Cardiac muscle cell (in vitro differentiated cells and primary cell): Measurements from ENCODE around the gene FRAS1. TPM values are rescaled to one million over a fixed set of nuclear protein-coding genes. Genes with fewer than 3 reads are reported as not detected.

ENCODE experiments used
- DNase-seq, 2 donors: peaks; one replicate each; pipeline versions ENCODE4 v3.0.0 to v3.0.0-alpha.2; 2010 to 2017; ENCODE audit warnings: low read depth in 1 of 2, low spot score in 1 of 2
- H3K27ac ChIP-seq: fragments of 200-600 bp; sonication (generic); 2 replicates; pipeline ENCODE4 v1.5.1; 2016
- H3K27me3 ChIP-seq: fragments of 200-600 bp; sonication (generic); 2 replicates; pipeline ENCODE4 v1.6.0; 2016; ENCODE audit warnings: control low read depth
- H3K36me3 ChIP-seq: fragments of 200-600 bp; sonication (generic); 2 replicates; pipeline ENCODE4 v1.5.1; 2016; ENCODE audit warnings: control low read depth
- H3K4me1 ChIP-seq: fragments of 200-600 bp; sonication (generic); 2 replicates; pipeline ENCODE4 v1.8.1; 2017; ENCODE audit warnings: low read depth, mild to moderate bottlenecking, mixed run types
- H3K4me3 ChIP-seq: fragments of 200-600 bp; sonication (generic); 2 replicates; pipeline ENCODE4 v1.5.1; 2016; ENCODE audit warnings: mild to moderate bottlenecking
- H3K9me3 ChIP-seq: fragments of 200-600 bp; sonication (generic); 2 replicates; pipeline ENCODE4 v1.5.1; 2017; ENCODE audit warnings: low read depth, mild to moderate bottlenecking, control low read depth
- polyA plus RNA-seq: library from polyadenylated mRNA; unstranded; fragments of >200 nt; fragmentation: Nextera tagmentation; extraction: Ambion mirVana; gene quantifications from 2 replicates; pipeline ENCODE4 v1.2.1, GENCODE V29; 2016
- total RNA-seq: library from RNA; depleted of rRNA; stranded (reverse); fragments of >200 nt; gene quantifications from 2 replicates; pipeline ENCODE4 v1.2.3, GENCODE V29; 2016
- TF ChIP-seq, protein P1 (sequence below): IDR thresholded peaks from 2 replicates; pipeline ENCODE4 v1.5.1; 2012; ENCODE audit warnings: low read depth, mild to moderate bottlenecking, low read length

FRAS1 gene
- total and polyA plus RNA-seq, 2 experiments from 2014 or later, result 4.4 to 20.4 TPM

- no peak overlapping the region for H3K27ac ChIP-seq
- H3K27me3 ChIP-seq, result no peaks in the 10 kb centered on the region
- H3K36me3 ChIP-seq, result no peaks in the 10 kb centered on the region
- H3K4me1 ChIP-seq, result no peaks in the 10 kb centered on the region
- DNase-seq, result no peak
- TF ChIP-seq, protein P1, sequence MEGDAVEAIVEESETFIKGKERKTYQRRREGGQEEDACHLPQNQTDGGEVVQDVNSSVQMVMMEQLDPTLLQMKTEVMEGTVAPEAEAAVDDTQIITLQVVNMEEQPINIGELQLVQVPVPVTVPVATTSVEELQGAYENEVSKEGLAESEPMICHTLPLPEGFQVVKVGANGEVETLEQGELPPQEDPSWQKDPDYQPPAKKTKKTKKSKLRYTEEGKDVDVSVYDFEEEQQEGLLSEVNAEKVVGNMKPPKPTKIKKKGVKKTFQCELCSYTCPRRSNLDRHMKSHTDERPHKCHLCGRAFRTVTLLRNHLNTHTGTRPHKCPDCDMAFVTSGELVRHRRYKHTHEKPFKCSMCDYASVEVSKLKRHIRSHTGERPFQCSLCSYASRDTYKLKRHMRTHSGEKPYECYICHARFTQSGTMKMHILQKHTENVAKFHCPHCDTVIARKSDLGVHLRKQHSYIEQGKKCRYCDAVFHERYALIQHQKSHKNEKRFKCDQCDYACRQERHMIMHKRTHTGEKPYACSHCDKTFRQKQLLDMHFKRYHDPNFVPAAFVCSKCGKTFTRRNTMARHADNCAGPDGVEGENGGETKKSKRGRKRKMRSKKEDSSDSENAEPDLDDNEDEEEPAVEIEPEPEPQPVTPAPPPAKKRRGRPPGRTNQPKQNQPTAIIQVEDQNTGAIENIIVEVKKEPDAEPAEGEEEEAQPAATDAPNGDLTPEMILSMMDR, result no peak
- no peak overlapping the region for H3K4me3 ChIP-seq
- H3K9me3 ChIP-seq, result no peaks in the 10 kb centered on the region
These were observed 127.5 kb downstream of the FRAS1 start for GRCh38 chr4:78184584-78184983.

DNA sequence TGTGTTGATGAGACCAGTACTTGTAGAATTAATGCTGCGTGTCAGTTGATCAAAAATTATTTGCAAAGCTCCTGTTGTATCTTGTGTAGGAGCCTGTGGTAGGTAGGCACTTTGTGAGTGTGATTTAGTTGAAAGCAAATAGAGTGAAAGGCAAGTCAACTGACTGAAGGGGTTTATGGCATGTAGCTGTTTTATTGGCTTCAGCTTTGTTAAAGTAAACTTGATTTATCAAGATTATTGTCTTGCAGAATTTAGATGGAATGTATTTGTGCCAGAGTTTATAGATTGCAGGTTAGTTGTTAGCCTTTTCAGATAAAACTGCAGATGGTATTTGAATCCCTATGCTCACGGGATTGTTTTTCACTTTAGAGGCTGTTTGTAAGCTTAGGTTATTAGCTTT, 128.0 kb downstream of the FRAS1 start:
- no peak overlapping the region for H3K27ac ChIP-seq
- TF ChIP-seq, protein P1, result no peak
- H3K4me1 ChIP-seq, result no peaks in the 10 kb centered on the region
- no peaks in the 10 kb centered on the region for H3K9me3 ChIP-seq
- H3K4me3 ChIP-seq, result no peak overlapping the region
- no peaks in the 10 kb centered on the region for H3K27me3 ChIP-seq
- H3K36me3 ChIP-seq, result no peaks in the 10 kb centered on the region
- DNase-seq, result no peak

GRCh38 chr4:78186597-78187543, 129.7 kb downstream of the FRAS1 start:
- H3K9me3 ChIP-seq, result no peaks in the 10 kb centered on the region
- no peak overlapping the region for H3K27ac ChIP-seq
- no peak for DNase-seq
- TF ChIP-seq, protein P1, result no peak
- H3K4me1 ChIP-seq, result no peaks in the 10 kb centered on the region
- H3K27me3 ChIP-seq, result no peaks in the 10 kb centered on the region
- H3K4me3 ChIP-seq, result no peak overlapping the region
- H3K36me3 ChIP-seq, result no peaks in the 10 kb centered on the region

GRCh38 chr4:78190068-78190467, 132.9 kb downstream of the FRAS1 start:
- no peaks in the 10 kb centered on the region for H3K4me1 ChIP-seq
- TF ChIP-seq, protein P1, result no peak
- no peaks in the 10 kb centered on the region for H3K36me3 ChIP-seq
- no peak overlapping the region for H3K27ac ChIP-seq
- no peaks in the 10 kb centered on the region for H3K9me3 ChIP-seq
- H3K27me3 ChIP-seq, result no peaks in the 10 kb centered on the region
- no peak overlapping the region for H3K4me3 ChIP-seq
- no peak for DNase-seq

- Histone ChIP-seq H3K9me3 (no peaks in the 10 kb centered on the region), H3K27ac (no peak overlapping the region), H3K36me3 (no peaks in the 10 kb centered on the region), H3K27me3 (no peaks in the 10 kb centered on the region), H3K4me1 (no peaks in the 10 kb centered on the region), H3K4me3 (no peak overlapping the region)
- DNase-seq, result no peak
- TF ChIP-seq, protein P1, result no peak
These were observed 133.5 kb downstream of the FRAS1 start for GRCh38 chr4:78190595-78190994.
